HEK293T (cell line): ENCODE data around the gene OVCA2.
A peak's percentile ranks its signal among the peaks of the same experiment; 100 is the strongest.

Source experiments
- CTCF ChIA-PET: fragments of 350-600 bp; formaldehyde crosslinking; extraction: SDS; loops from one replicate; lab custom pipeline; 2021; ENCODE audit warnings: antibody characterized with exemption, inconsistent platforms; lab: Yijun Ruan, JAX
- POLR2A ChIA-PET: fragments of 350-600 bp; formaldehyde crosslinking; extraction: SDS; loops from one replicate; lab custom pipeline; 2020; ENCODE audit warnings: antibody characterized with exemption, inconsistent platforms; lab: Yijun Ruan, JAX
- DNase-seq: peaks from one replicate; pipeline ENCODE4 v3.0.0; 2012; ENCODE audit warnings: mixed read lengths; ENCODE audit errors: extremely low spot score
- ARNT ChIP-seq: fragments of 450-650 bp; IDR thresholded peaks from 2 replicates; pipeline ENCODE4 v1.6.1; 2017; ENCODE audit warnings: mild to moderate bottlenecking
- BHLHE40 ChIP-seq: fragments of 450-650 bp; IDR thresholded peaks from 2 replicates; pipeline ENCODE4 v1.6.1; 2016; ENCODE audit warnings: mild to moderate bottlenecking, moderate library complexity, borderline replicate concordance
- CTBP1 ChIP-seq: fragments of 450-650 bp; IDR thresholded peaks from 2 replicates; pipeline ENCODE4 v1.6.1; 2016; ENCODE audit warnings: borderline replicate concordance
- ELF4 ChIP-seq: fragments of 450-650 bp; IDR thresholded peaks from 2 replicates; pipeline ENCODE4 v1.6.1; 2017; ENCODE audit warnings: antibody characterized with exemption
- FOXA1 ChIP-seq: fragments of 450-650 bp; IDR thresholded peaks from 2 replicates; pipeline ENCODE4 v1.6.1; 2016; ENCODE audit warnings: mild to moderate bottlenecking
- FOXK2 ChIP-seq: fragments of 450-650 bp; IDR thresholded peaks from 2 replicates; pipeline ENCODE4 v1.6.1; 2016; ENCODE audit warnings: mild to moderate bottlenecking
- FOXM1 ChIP-seq: fragments of 450-650 bp; IDR thresholded peaks from 2 replicates; pipeline ENCODE4 v1.6.1; 2017; ENCODE audit warnings: mild to moderate bottlenecking, borderline replicate concordance
- HDGF ChIP-seq: fragments of 450-650 bp; IDR thresholded peaks from 2 replicates; pipeline ENCODE4 v1.6.1; 2017; ENCODE audit warnings: antibody characterized with exemption, borderline replicate concordance
- L3MBTL2 ChIP-seq: fragments of 450-650 bp; conservative IDR thresholded peaks from 2 replicates; pipeline ENCODE4 v1.6.1; 2016; ENCODE audit warnings: mild to moderate bottlenecking
- LEF1 ChIP-seq: fragments of 450-650 bp; IDR thresholded peaks from 2 replicates; pipeline ENCODE4 v1.6.1; 2017; ENCODE audit warnings: mild to moderate bottlenecking, borderline replicate concordance
- NFRKB ChIP-seq: fragments of 450-650 bp; IDR thresholded peaks from 2 replicates; pipeline ENCODE4 v1.6.1; 2016; ENCODE audit warnings: mild to moderate bottlenecking, moderate library complexity
- SP1 ChIP-seq: fragments of 450-650 bp; IDR thresholded peaks from 2 replicates; pipeline ENCODE4 v1.6.1; 2017
- SUZ12 ChIP-seq: fragments of 450-650 bp; IDR thresholded peaks from 2 replicates; pipeline ENCODE4 v1.6.1; 2016; ENCODE audit warnings: mild to moderate bottlenecking
- TARDBP ChIP-seq: fragments of 450-650 bp; IDR thresholded peaks from 2 replicates; pipeline ENCODE4 v1.6.1; 2016
- ZNF384 ChIP-seq: fragments of 450-650 bp; IDR thresholded peaks from 2 replicates; pipeline ENCODE4 v1.6.1; 2016
- TF ChIP-seq, protein P1 (sequence below): fragments of 450-650 bp; IDR thresholded peaks from 2 replicates; pipeline ENCODE4 v1.6.1; 2016

The OVCA2 gene

DNA sequence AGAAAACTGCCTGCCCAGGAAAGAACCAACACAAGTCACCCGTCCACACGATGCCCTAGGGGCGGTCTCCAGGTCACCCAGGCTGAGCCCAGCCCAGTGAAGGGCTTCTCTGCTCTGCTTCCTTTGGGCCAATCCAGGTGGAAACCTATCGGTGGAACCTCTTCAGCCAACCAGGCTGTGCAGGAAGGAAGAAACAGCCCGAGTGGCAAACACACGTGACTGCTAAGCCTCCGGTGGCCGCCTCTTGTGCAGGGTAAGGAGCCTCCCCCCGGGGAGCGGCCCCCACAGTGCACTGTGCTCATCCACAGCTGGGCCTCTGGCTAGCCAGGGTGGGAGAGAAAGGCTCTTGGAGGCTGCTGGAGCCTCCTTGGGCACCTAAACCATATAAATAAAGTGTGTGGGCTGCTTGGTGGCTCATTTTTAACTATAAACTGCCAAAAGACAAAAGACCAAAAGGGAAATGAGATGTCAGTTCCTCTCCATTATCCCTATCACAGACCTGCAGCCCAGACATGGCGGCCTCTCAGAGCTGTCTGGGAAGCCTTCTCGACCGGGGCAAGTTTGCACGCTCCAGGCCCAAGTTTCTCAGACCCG lies 19.1 kb upstream of the OVCA2 start:
- ChIA-PET POLR2A (interaction anchor here (0.8 kb wide), 1 partner anchor 119 kb away, joined by 3 read pairs; no protein-coding TSS in a partner anchor), CTCF (interaction anchor here (0.6 kb wide), 1 partner anchor 136 kb away, joined by 3 read pairs; no protein-coding TSS in a partner anchor)
- no peak for DNase-seq
- TF ChIP-seq ARNT (no peak), ZNF384 (no peak)

DNA sequence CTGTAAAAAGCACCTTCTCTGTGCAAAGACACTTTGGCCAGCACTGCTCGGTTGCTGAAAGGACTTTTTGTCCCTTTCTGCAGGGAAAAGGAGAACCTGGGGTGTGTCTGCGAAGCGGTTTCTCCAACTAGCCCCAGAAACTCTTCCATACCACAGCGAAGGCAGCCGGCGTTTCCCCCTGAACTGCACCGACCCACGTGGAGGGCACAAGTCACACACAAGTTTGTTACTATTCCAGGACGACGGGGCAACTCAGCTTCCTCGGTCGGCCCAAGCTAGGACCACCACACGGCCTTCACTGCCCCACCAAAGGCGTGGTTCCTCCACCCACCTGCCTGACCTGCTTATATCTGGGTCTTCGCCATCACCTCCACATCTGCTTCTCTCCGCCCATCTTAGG lies 18.6 kb upstream of the OVCA2 start:
- no peak for TF ChIP-seq TARDBP
- TF ChIP-seq FOXA1: no peak
- TF ChIP-seq NFRKB: no peak
- no peak for TF ChIP-seq ELF4
- no peak for TF ChIP-seq FOXM1
- no peak for TF ChIP-seq ZNF384
- DNase-seq: no peak
- CTCF ChIA-PET: interaction anchor here (0.6 to 0.7 kb wide), 3 partner anchors 13 to 137 kb away, joined by 3 read pairs; no protein-coding TSS in a partner anchor
- POLR2A ChIA-PET: interaction anchor here (0.8 kb wide), 1 partner anchor 120 kb away, joined by 3 read pairs; no protein-coding TSS in a partner anchor

DNA sequence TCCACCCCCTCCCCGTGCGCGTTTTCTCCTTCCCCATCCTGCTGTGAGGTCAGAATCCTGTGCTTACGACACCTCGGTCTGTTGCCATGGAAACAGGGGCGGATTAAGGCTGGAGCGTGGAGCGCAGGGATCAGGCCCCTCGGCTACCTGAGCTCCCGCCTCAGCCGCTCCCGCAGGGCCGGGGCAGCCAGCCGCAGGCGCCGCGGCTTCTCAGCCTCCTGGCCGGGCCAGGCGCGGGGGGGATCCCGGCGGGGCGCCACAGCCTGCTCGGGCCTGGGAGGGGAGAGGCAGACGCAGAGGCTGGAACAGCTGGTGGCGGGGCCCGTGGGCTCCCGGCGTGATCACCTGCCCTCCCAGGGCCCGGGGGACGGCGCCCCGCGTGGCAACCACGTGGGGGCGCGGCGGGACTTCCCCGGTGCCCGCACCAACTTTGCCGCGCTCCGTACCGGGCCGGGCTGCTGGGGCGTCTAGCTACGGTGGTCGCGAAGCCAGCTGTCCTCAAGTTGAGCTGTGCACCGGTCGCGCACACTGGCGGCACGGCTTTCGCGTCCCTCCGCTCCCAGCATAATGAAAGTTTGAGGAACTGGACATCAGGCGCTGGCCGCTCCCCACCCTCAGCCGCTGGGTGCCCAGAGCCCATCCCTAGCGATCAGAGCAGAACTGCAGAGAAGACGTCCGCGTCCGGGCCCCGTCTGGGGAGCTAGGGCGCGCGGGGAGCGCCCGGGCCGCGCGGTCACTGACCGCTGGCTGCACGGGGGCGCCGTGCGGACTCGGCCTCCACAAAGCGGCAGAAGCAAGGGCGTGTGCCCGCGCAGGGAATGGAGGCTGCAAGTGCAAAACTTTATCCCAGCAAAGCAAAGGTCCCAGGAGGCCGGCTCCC lies 17.9 kb upstream of the OVCA2 start:
- TF ChIP-seq L3MBTL2 (peak; percentile 56), CTBP1 (no peak)
- POLR2A ChIA-PET: interaction anchor here (0.8 kb wide), 1 partner anchor 121 kb away, joined by 3 read pairs; no protein-coding TSS in a partner anchor
- peak; percentile 66 for DNase-seq
- CTCF ChIA-PET: interaction anchor here (0.6 to 2.6 kb wide), 6 partner anchors 13 to 307 kb away, joined by 3 to 19 read pairs (median 3); no protein-coding TSS in a partner anchor

DNA sequence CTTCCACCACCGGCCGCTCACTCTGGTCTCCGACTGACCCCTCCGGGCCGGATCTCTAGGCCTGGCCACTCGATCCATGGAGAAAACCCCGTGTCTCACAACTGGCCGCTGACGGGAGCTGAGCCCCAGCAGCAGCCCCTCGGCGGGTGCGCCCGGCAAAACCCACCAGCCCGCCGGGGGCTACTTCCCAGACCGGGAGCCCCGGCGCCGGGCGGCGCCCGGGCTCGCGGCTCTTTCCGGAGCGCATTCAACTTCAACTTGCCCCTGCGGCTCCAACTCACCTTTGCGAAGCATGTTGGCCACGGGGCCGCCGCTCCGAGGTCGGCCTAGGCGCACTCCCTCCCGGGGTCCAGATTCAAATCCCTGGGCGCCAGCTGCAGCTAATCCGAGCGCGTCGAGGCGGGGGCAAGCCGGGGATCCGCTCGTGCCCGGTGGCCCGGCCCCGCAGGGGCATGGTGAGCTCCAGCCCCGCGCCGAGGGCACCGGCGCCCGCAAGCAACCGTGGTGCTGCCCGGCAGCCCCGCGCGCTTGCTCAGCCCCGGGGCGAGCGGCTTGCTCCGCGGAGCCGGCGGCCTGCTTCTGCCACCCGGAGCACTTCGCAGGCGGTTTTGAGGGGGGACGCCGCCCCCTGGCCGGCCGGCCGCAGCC lies 17.1 kb upstream of the OVCA2 start:
- POLR2A ChIA-PET: no interaction called here
- TF ChIP-seq LEF1 (0 out of 2 replicates have a peak, but pooled peaks have one; percentile 34), ELF4 (no peak)
- DNase-seq: no peak
- CTCF ChIA-PET: interaction anchor here (0.8 to 2.6 kb wide), 6 partner anchors 30 to 308 kb away, joined by 3 to 19 read pairs (median 3); no protein-coding TSS in a partner anchor

DNA sequence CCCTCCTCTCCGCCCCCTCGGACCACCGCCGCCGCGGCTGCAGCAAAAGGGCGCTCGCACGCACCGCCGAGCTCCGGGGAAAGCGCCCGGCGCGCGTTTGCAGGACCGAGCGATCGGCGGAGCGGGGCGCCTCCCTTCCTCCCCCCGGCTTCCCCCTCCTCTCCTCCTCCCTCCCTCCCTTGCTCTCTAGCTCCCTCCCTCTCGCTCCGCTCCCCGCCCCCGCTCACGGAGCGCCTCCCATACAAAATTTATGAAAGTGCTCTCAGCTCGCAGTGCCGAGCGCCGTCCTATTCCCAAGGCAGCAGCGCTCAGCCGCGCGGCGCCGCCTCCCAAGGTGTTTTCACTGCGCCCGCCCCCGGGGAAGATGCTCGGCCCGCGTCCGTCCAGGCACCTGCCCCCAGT lies 16.6 kb upstream of the OVCA2 start, which contains the start of gene RTN4RL1:
RTN4RL1 (minus strand) TSS at position 115 of the 402 bp plus-strand sequence. CDS start 469 bp downstream, outside the sequence.
- no peak for TF ChIP-seq SP1
- no peak for TF ChIP-seq TARDBP
- no peak for TF ChIP-seq NFRKB
- no peak for TF ChIP-seq ZNF384
- TF ChIP-seq BHLHE40: no peak
- no peak for TF ChIP-seq FOXM1
- no peak for TF ChIP-seq CTBP1
- TF ChIP-seq HDGF: no peak
- no peak for TF ChIP-seq L3MBTL2
- no peak for TF ChIP-seq FOXK2
- no peak for TF ChIP-seq ELF4
- TF ChIP-seq ARNT: no peak
- TF ChIP-seq LEF1: no peak
- no peak for TF ChIP-seq FOXA1
- no peak for TF ChIP-seq SUZ12
- TF ChIP-seq, protein P1, sequence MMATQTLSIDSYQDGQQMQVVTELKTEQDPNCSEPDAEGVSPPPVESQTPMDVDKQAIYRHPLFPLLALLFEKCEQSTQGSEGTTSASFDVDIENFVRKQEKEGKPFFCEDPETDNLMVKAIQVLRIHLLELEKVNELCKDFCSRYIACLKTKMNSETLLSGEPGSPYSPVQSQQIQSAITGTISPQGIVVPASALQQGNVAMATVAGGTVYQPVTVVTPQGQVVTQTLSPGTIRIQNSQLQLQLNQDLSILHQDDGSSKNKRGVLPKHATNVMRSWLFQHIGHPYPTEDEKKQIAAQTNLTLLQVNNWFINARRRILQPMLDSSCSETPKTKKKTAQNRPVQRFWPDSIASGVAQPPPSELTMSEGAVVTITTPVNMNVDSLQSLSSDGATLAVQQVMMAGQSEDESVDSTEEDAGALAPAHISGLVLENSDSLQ: no peak
- ChIA-PET CTCF (interaction anchor here (0.5 to 2.6 kb wide), 6 partner anchors 110 to 308 kb away, joined by 3 to 19 read pairs (median 3); no protein-coding TSS in a partner anchor), POLR2A (interaction anchor here (1.5 kb wide), 1 partner anchor 116 kb away, joined by 7 read pairs; no protein-coding TSS in a partner anchor)
- DNase-seq: peak; percentile 61

DNA sequence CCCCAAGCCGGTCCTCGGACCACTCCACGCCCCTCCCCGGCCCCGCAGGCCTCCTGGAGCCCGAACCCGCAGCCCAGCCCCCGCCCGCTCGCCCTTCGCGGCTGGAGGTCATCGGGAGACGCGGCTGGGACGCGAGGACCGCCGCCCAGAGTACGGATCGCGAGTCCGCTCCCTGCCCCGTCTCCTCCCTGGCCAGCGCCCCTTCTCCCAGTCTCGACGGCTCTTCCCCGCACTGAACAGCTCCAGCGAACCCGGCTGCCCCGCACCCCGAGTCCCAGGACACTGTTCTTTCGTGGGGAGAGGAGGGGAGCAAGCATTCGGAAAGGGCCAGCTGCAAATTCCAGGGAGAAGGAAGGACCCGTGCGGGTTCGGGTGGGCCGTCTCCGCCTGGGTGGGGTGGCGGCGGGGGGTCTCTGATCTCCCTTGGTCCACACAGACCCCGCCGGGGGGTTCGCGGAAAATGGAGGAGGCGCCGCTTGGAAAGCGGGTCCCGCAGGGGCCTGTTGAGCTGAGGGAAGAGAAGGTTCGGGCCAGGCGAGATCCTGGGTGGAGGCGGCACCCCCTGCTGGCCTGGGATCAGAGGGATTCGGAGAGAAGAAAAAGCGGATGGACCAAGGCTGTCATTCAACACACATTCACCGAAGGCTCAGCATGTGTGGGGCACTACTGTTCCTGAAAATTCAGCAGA lies 16.1 kb upstream of the OVCA2 start:
- peak; percentile 65 for DNase-seq
- TF ChIP-seq L3MBTL2: no peak
- TF ChIP-seq, protein P1: peak; percentile 85
- CTCF ChIA-PET: interaction anchor here (0.5 to 2.6 kb wide), 7 partner anchors 41 to 121 kb away, joined by 3 to 19 read pairs (median 3); no protein-coding TSS in a partner anchor
- POLR2A ChIA-PET: interaction anchor here (1.5 kb wide), 1 partner anchor 117 kb away, joined by 7 read pairs; no protein-coding TSS in a partner anchor
